HepG2 (cell line): Measurements from ENCODE around the gene SCP2. TPM values are rescaled to one million over a fixed set of nuclear protein-coding genes. Genes with fewer than 3 reads are reported as not detected.

Experiments
- ATAC-seq: fragments of 200-7000 bp; cut with Tn5 transposase; 3 replicates; pipeline ENCODE4 v1.9.1; 2020; ENCODE audit warnings: mild to moderate bottlenecking, moderate library complexity
- BruUV-seq: library from RNA; stranded (reverse); fragments of 400-500 nt; replicated peaks from 2 replicates; lab custom pipeline; 2021; lab: Mats Ljungman, UMichigan
- CTCF ChIA-PET: fragments of 300-600 bp; formaldehyde crosslinking; extraction: SDS; loops from one replicate; lab custom pipeline; 2021; ENCODE audit warnings: low total read pairs, inconsistent platforms, low intra/inter-chr PET ratio; lab: Yijun Ruan, JAX
- POLR2A ChIA-PET: fragments of 350-600 bp; sonication (Branson Sonifier 250); formaldehyde crosslinking; loops from one replicate; lab custom pipeline; 2020; ENCODE audit warnings: antibody characterized with exemption, inconsistent platforms; lab: Yijun Ruan, JAX
- DNase-seq: peaks from one replicate; pipeline ENCODE4 v3.0.0-alpha.2; 2015; ENCODE audit warnings: low spot score
- FAIRE-seq: peaks from 3 replicates; lab custom pipeline; 2011; peaks lifted over from hg19 to GRCh38; lab: Jason Lieb, UNC
- H2AFZ ChIP-seq: one replicate; pipeline ENCODE4 v1.6.1; 2011; ENCODE audit warnings: low read length, inconsistent platforms
- H3K27ac ChIP-seq: fragments of 300-600 bp; 3 replicates; pipeline ENCODE4 v1.8.0; 2011; ENCODE audit warnings: mixed run types, mild to moderate bottlenecking, mixed read lengths, low read length, inconsistent platforms; ENCODE audit not compliant: insufficient read depth; ENCODE audit errors: extremely low read length
- H3K27me3 ChIP-seq, 2 experiments: fragments of 200-600 bp in 1 of 2; 2 replicates in 1 of 2; 3 replicates in 1 of 2; pipeline versions ENCODE4 v1.6.0 to v1.8.0; 2011; ENCODE audit warnings: low read length in 2 of 2, mild to moderate bottlenecking in 2 of 2, moderate library complexity in 2 of 2, inconsistent platforms in 1 of 2; ENCODE audit not compliant: insufficient read depth in 2 of 2, control insufficient read depth in 1 of 2
- H3K36me3 ChIP-seq, 2 experiments: fragments of 200-600 bp in 1 of 2; replicated peaks in 1 of 2; 2 replicates in 1 of 2; 3 replicates in 1 of 2; pipeline versions ENCODE4 v1.5.1 to v1.8.0; 2011; ENCODE audit warnings: low read length in 2 of 2, inconsistent platforms in 1 of 2; ENCODE audit not compliant: insufficient read depth in 2 of 2, control insufficient read depth in 1 of 2
- H3K4me1 ChIP-seq: 2 replicates; pipeline ENCODE4 v1.5.1; 2012; ENCODE audit warnings: low read length, inconsistent platforms; ENCODE audit not compliant: insufficient read depth
- H3K4me2 ChIP-seq: 2 replicates; pipeline ENCODE4 v1.6.0; 2011; ENCODE audit warnings: low read depth, low read length, inconsistent platforms
- H3K4me3 ChIP-seq, 3 experiments: fragments of 200-600 bp in 1 of 3; sonication (generic), shearing (Covaris generic) in 1 of 3; replicated peaks in 1 of 3; 2 replicates each; pipeline ENCODE4 v1.5.1; 2011 to 2016; ENCODE audit warnings: low read length in 3 of 3, inconsistent platforms in 2 of 3, low read depth in 2 of 3, mild to moderate bottlenecking in 2 of 3, control low read depth in 1 of 3, mixed read lengths in 1 of 3; ENCODE audit not compliant: insufficient read depth in 1 of 3
- H3K79me2 ChIP-seq: one replicate; pipeline ENCODE4 v1.6.1; 2011; ENCODE audit warnings: low read length, inconsistent platforms; ENCODE audit not compliant: insufficient read depth
- H3K9ac ChIP-seq: 2 replicates; pipeline ENCODE4 v1.6.0; 2011; ENCODE audit warnings: mild to moderate bottlenecking, low read depth, low read length, inconsistent platforms; ENCODE audit not compliant: insufficient read depth
- H3K9me3 ChIP-seq: 2 replicates; pipeline ENCODE4 v1.5.1; 2012; ENCODE audit warnings: mild to moderate bottlenecking, low read length
- H4K20me1 ChIP-seq: 2 replicates; pipeline ENCODE4 v1.6.0; 2011; ENCODE audit warnings: inconsistent platforms, mild to moderate bottlenecking, low read length, moderate library complexity; ENCODE audit not compliant: insufficient read depth
- DBP ChIP-seq: sonication (generic); formaldehyde crosslinking; IDR thresholded peaks from 2 replicates; pipeline ENCODE4 v1.4.0; 2020; ENCODE audit warnings: missing genetic modification reagents; ENCODE audit errors: not compliant biosample characterization
- DRAP1 ChIP-seq: IDR thresholded peaks from 2 replicates; pipeline ENCODE4 v1.6.1; 2016; ENCODE audit warnings: missing genetic modification reagents, missing compliant biosample characterization
- ELF1 ChIP-seq: sonication (generic); formaldehyde crosslinking; IDR thresholded peaks from 2 replicates; pipeline ENCODE4 v1.4.0; 2020; ENCODE audit warnings: missing genetic modification reagents
- EZH2 ChIP-seq: conservative IDR thresholded peaks from 2 replicates; pipeline ENCODE4 v1.6.1; 2012; ENCODE audit warnings: mild to moderate bottlenecking, low read depth, low read length, moderate library complexity
- HOXA9 ChIP-seq: sonication (generic); formaldehyde crosslinking; IDR thresholded peaks from 2 replicates; pipeline ENCODE4 v1.8.1; 2022; ENCODE audit warnings: missing genetic modification reagents, mild to moderate bottlenecking, moderate library complexity, borderline replicate concordance
- MEIS1 ChIP-seq: sonication (generic); formaldehyde crosslinking; IDR thresholded peaks from 2 replicates; pipeline ENCODE4 v1.9.0; 2021; ENCODE audit warnings: mild to moderate bottlenecking, missing genetic modification reagents, moderate library complexity, borderline replicate concordance
- MIXL1 ChIP-seq: IDR thresholded peaks from 2 replicates; pipeline ENCODE4 v1.6.1; 2016
- NPAS2 ChIP-seq: sonication (generic); formaldehyde crosslinking; IDR thresholded peaks from 2 replicates; pipeline ENCODE4 v1.8.0; 2022; ENCODE audit warnings: mild to moderate bottlenecking, missing genetic modification reagents, borderline replicate concordance
- PAXIP1 ChIP-seq: sonication (generic); formaldehyde crosslinking; conservative IDR thresholded peaks from 2 replicates; pipeline ENCODE4 v1.4.0; 2020; ENCODE audit warnings: mild to moderate bottlenecking, missing genetic modification reagents, moderate library complexity
- RBM22 ChIP-seq: fragments of 200-400 bp; formaldehyde crosslinking; optimal IDR thresholded peaks from 2 replicates; pipeline ENCODE3; 2017; ENCODE audit warnings: mild to moderate bottlenecking, low read length, moderate library complexity
- SMAD9 ChIP-seq: sonication (generic); formaldehyde crosslinking; IDR thresholded peaks from 2 replicates; pipeline ENCODE4 v1.5.1; 2020; ENCODE audit warnings: mild to moderate bottlenecking, missing genetic modification reagents
- ZBTB26 ChIP-seq: IDR thresholded peaks from 2 replicates; pipeline ENCODE4 v1.6.1; 2016; ENCODE audit warnings: missing compliant biosample characterization, missing genetic modification reagents, borderline replicate concordance
- ZC3H4 ChIP-seq: sonication (generic); formaldehyde crosslinking; IDR thresholded peaks from 2 replicates; pipeline ENCODE4 v1.4.0; 2020; ENCODE audit warnings: missing genetic modification reagents, borderline replicate concordance
- ZFP37 ChIP-seq: sonication (generic); formaldehyde crosslinking; IDR thresholded peaks from 2 replicates; pipeline ENCODE4 v1.4.0; 2020; ENCODE audit warnings: missing genetic modification reagents, borderline replicate concordance
- ZGPAT ChIP-seq: IDR thresholded peaks from 2 replicates; pipeline ENCODE4 v1.6.1; 2016; ENCODE audit warnings: mild to moderate bottlenecking
- ZMYM2 ChIP-seq: sonication (generic); formaldehyde crosslinking; IDR thresholded peaks from 2 replicates; pipeline ENCODE4 v1.8.0; 2022; ENCODE audit warnings: mild to moderate bottlenecking, missing genetic modification reagents
- ZNF451 ChIP-seq: sonication (generic); formaldehyde crosslinking; IDR thresholded peaks from 2 replicates; pipeline ENCODE4 v1.5.0; 2020; ENCODE audit warnings: mild to moderate bottlenecking, missing genetic modification reagents
- WGBS: methylation state at CpG from one replicate; pipeline ENCODE4 v1.1.6; 2017; ENCODE audit warnings: low lambda C conversion rate; 5-methylcytosine and 5-hydroxymethylcytosine counted together
- in situ Hi-C: cut with HindIII; loops from 2 replicates; pipeline ENCODE4 v1.10.0; 2017; ENCODE audit warnings: low pct_unique_long_range_greater_than_20kb; ENCODE audit not compliant: extremely low pct_ligation_motif_present
- intact Hi-C: fragments of 100-400 bp; cut with micrococcal nuclease; formaldehyde crosslinking; loops from one replicate; pipeline ENCODE4 v1.10.0; 2022; ENCODE audit not compliant: unreplicated experiment
- polyA plus RNA-seq, 8 experiments: library from polyadenylated mRNA; depleted of rRNA in 3 of 8; stranded (reverse) in 7 of 8; unstranded in 1 of 8; fragments of >200 nt; fragmentation: Illumina TruSeq in 4 of 8; extraction: Trizol in 4 of 8; gene quantifications; 2 replicates each; pipeline versions ENCODE4 v1.2.1 to v1.2.3, GENCODE V29; 2011 to 2016; ENCODE audit warnings: low read depth in 4 of 8, missing spikeins in 1 of 8, mixed read lengths in 1 of 8; ENCODE audit not compliant: insufficient read depth in 1 of 8
- total RNA-seq, 5 experiments: library from RNA; depleted of rRNA; stranded (reverse); fragments of >200 nt; fragmentation: Illumina TruSeq; extraction: Trizol; gene quantifications; 2 replicates each; pipeline ENCODE4 v1.2.3, GENCODE V29; 2016; ENCODE audit warnings: low read depth in 1 of 5

Gene SCP2
- total and polyA plus RNA-seq, 2 of the 13 experiments (the other 11 are each of a cell fraction or from before 2014, with no cell fraction given), result 59.0 to 133 TPM

GRCh38 chr1:52978045-52978444 is 51.0 kb downstream of the SCP2 start:
- POLR2A ChIA-PET, result no interaction called here

More at GRCh38 chr1:52978045-52978444, 51.0 kb downstream of the SCP2 start:
- peaks cover 3 to 23% of the 10 kb centered on the region in 2 experiments for H3K36me3 ChIP-seq
- 83% methylated on average over 2 of the region's 2 CpGs for WGBS
- intact Hi-C loops, result no loop called here
- CTCF ChIA-PET, result no interaction called here
- H3K79me2 ChIP-seq, result no peaks in the 10 kb centered on the region
- H3K4me1 ChIP-seq, result no peaks in the 10 kb centered on the region
- DNase-seq (no peak), FAIRE-seq (no peak), ATAC-seq (no peak)
- H3K27ac ChIP-seq, result no peak overlapping the region
- no peak overlapping the region for H3K4me3 ChIP-seq
- H4K20me1 ChIP-seq, result no peaks in the 10 kb centered on the region
- H3K9me3 ChIP-seq, result no peaks in the 10 kb centered on the region
- H3K4me2 ChIP-seq, result no peak overlapping the region
- H3K27me3 ChIP-seq, result no peaks in the 10 kb centered on the region
- TF ChIP-seq ZGPAT (CRISPR knock-in tag) (no peak), MIXL1 (CRISPR knock-in tag) (no peak), ZFP37 (CRISPR knock-in tag) (no peak), ZMYM2 (CRISPR knock-in tag) (no peak), HOXA9 (no peak), ZNF451 (CRISPR knock-in tag) (no peak), SMAD9 (no peak), ELF1 (CRISPR knock-in tag) (no peak), MEIS1 (CRISPR knock-in tag) (no peak), ZC3H4 (CRISPR knock-in tag) (no peak), EZH2 (no peak), DRAP1 (CRISPR knock-in tag) (no peak), RBM22 (no peak), NPAS2 (CRISPR knock-in tag) (no peak), PAXIP1 (CRISPR knock-in tag) (no peak), ZBTB26 (CRISPR knock-in tag) (no peak), DBP (CRISPR knock-in tag) (no peak)
- TF ChIP-seq, all 625 proteins: peak for 0
- no peak overlapping the region for H3K9ac ChIP-seq
- in situ Hi-C loops, result no loop called here
- BruUV-seq, result no TSS peak
- no peak overlapping the region for H2AFZ ChIP-seq
